Hepatocyte (in vitro differentiated cells): ENCODE measurements around the gene THY1.

Experiments used
- CTCF ChIP-seq: fragments of 200-600 bp; sonication (generic); IDR thresholded peaks from 2 replicates; pipeline ENCODE4 v1.5.1; 2016; ENCODE audit warnings: antibody characterized with exemption, mild to moderate bottlenecking; ENCODE audit not compliant: poor library complexity
- EZH2 ChIP-seq: fragments of 200-600 bp; sonication (generic); IDR thresholded peaks from 2 replicates; pipeline ENCODE4 v1.6.1; 2016; ENCODE audit warnings: antibody characterized with exemption, mild to moderate bottlenecking, borderline replicate concordance

GRCh38 chr11:119460097-119460496 lies 37.1 kb upstream of the THY1 start:
- no peak for TF ChIP-seq CTCF
- TF ChIP-seq EZH2: no peak
